ENCODE results near the gene DDX39A. TPM values are rescaled to one million over a fixed set of nuclear protein-coding genes. Genes with fewer than 3 reads are reported as not detected.

The DDX39A gene
- total and polyA plus RNA-seq, 2 of the 13 experiments (the other 11 are each of a cell fraction or from before 2014, with no cell fraction given): 34.6 to 90.4 TPM

- no peak overlapping the region for H3K4me3 ChIP-seq (replicated peaks in 1 of 3; ENCODE audit: insufficient read depth in 1 of 3, low read depth in 2 of 3, low read length in 3 of 3)
- H4K20me1 ChIP-seq (ENCODE audit: insufficient read depth, low read length): no peaks in the 10 kb centered on the region
- POLR2A ChIA-PET: no interaction called here
- H3K9me3 ChIP-seq (ENCODE audit: low read length): no peaks in the 10 kb centered on the region
- no peak overlapping the region for H3K9ac ChIP-seq (ENCODE audit: insufficient read depth, low read depth, low read length)
- in situ Hi-C loops (cut with HindIII; ENCODE audit: extremely low pct_ligation_motif_present, low pct_unique_long_range_greater_than_20kb) (no loop called here), intact Hi-C loops (cut with micrococcal nuclease; ENCODE audit: unreplicated experiment) (no loop called here)
- BruUV-seq (replicated peaks): no TSS peak
- no peak overlapping the region for H3K27ac ChIP-seq (ENCODE audit: extremely low read length, insufficient read depth, low read length)
- H3K4me2 ChIP-seq (ENCODE audit: low read depth, low read length): no peak overlapping the region
- no peak overlapping the region for H2AFZ ChIP-seq (ENCODE audit: low read length)
- ATAC-seq: no peak
- no peak for DNase-seq (ENCODE audit: low spot score)
- 25% methylated on average over 7 of the region's 12 CpGs for WGBS (ENCODE audit: low lambda C conversion rate)
- peaks cover 2 to 11% of the 10 kb centered on the region in 2 experiments; a peak in 3 of 5 replicates for H3K27me3 ChIP-seq (ENCODE audit: control insufficient read depth in 1 of 2, insufficient read depth in 2 of 2, low read length in 2 of 2)
- no peaks in the 10 kb centered on the region for H3K36me3 ChIP-seq (replicated peaks in 1 of 2; ENCODE audit: control insufficient read depth in 1 of 2, insufficient read depth in 2 of 2, low read length in 2 of 2)
- CTCF ChIA-PET (ENCODE audit: low intra/inter-chr PET ratio, low total read pairs): no interaction called here
- H3K79me2 ChIP-seq (ENCODE audit: insufficient read depth, low read length): no peaks in the 10 kb centered on the region
- TF ChIP-seq ZBTB21 (CRISPR knock-in tag; IDR thresholded peaks at IDR 0.05) (no peak), HDAC1 (CRISPR knock-in tag; IDR thresholded peaks at IDR 0.05) (no peak)
- TF ChIP-seq, protein P1, sequence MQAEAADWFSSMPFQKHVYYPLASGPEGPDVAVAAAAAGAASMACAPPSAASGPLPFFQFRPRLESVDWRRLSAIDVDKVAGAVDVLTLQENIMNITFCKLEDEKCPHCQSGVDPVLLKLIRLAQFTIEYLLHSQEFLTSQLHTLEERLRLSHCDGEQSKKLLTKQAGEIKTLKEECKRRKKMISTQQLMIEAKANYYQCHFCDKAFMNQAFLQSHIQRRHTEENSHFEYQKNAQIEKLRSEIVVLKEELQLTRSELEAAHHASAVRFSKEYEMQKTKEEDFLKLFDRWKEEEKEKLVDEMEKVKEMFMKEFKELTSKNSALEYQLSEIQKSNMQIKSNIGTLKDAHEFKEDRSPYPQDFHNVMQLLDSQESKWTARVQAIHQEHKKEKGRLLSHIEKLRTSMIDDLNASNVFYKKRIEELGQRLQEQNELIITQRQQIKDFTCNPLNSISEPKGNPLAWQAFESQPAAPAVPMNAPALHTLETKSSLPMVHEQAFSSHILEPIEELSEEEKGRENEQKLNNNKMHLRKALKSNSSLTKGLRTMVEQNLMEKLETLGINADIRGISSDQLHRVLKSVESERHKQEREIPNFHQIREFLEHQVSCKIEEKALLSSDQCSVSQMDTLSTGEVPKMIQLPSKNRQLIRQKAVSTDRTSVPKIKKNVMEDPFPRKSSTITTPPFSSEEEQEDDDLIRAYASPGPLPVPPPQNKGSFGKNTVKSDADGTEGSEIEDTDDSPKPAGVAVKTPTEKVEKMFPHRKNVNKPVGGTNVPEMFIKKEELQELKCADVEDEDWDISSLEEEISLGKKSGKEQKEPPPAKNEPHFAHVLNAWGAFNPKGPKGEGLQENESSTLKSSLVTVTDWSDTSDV (CRISPR knock-in tag; IDR thresholded peaks at IDR 0.05): no peak
- TF ChIP-seq, protein P2, sequence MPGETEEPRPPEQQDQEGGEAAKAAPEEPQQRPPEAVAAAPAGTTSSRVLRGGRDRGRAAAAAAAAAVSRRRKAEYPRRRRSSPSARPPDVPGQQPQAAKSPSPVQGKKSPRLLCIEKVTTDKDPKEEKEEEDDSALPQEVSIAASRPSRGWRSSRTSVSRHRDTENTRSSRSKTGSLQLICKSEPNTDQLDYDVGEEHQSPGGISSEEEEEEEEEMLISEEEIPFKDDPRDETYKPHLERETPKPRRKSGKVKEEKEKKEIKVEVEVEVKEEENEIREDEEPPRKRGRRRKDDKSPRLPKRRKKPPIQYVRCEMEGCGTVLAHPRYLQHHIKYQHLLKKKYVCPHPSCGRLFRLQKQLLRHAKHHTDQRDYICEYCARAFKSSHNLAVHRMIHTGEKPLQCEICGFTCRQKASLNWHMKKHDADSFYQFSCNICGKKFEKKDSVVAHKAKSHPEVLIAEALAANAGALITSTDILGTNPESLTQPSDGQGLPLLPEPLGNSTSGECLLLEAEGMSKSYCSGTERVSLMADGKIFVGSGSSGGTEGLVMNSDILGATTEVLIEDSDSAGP (CRISPR knock-in tag; IDR thresholded peaks at IDR 0.05; ENCODE audit: borderline replicate concordance): no peak
- peaks cover 4% of the 10 kb centered on the region; the same call in 1 of the 2 replicates for H3K4me1 ChIP-seq (ENCODE audit: insufficient read depth, low read length)
- FAIRE-seq: no peak
Observed at GRCh38 chr19:14375055-14375581, 44.0 kb downstream of the DDX39A start.
